K562 (cell line): ENCODE results near the gene IFNGR2.

ENCODE experiments used
- CREB1 ChIP-seq, 2 experiments: sonication (generic) in 1 of 2; formaldehyde crosslinking in 1 of 2; IDR thresholded peaks; 2 replicates each; pipeline versions ENCODE4 v1.6.1 to v1.8.0; 2012 to 2022; ENCODE audit warnings: inconsistent platforms in 1 of 2, mild to moderate bottlenecking in 1 of 2, missing genetic modification reagents in 1 of 2, moderate library complexity in 1 of 2
- CTCF ChIP-seq, 3 experiments: IDR thresholded peaks in 2 of 3; conservative IDR thresholded peaks in 1 of 3; 2 replicates each; pipeline ENCODE4 v1.5.1; 2011 to 2012; ENCODE audit warnings: low read length in 3 of 3, mild to moderate bottlenecking in 3 of 3, control low read depth in 2 of 3, improper control_type of control experiment in 1 of 3, inconsistent platforms in 1 of 3, low read depth in 1 of 3, mixed read lengths in 1 of 3, moderate library complexity in 1 of 3; ENCODE audit not compliant: insufficient read depth in 2 of 3
- JUND ChIP-seq, 2 experiments: IDR thresholded peaks; 2 replicates in 1 of 2; 3 replicates in 1 of 2; pipeline ENCODE4 v1.6.1; 2011; ENCODE audit warnings: borderline replicate concordance in 2 of 2, low read depth in 2 of 2, low read length in 2 of 2, improper control_type of control experiment in 1 of 2, missing biosample characterization in 1 of 2, missing genetic modification characterization in 1 of 2, missing genetic modification reagents in 1 of 2
- NR1H2 ChIP-seq: sonication (generic); formaldehyde crosslinking; IDR thresholded peaks from 2 replicates; pipeline ENCODE4 v1.4.0; 2020; ENCODE audit warnings: mild to moderate bottlenecking, missing genetic modification reagents
- PHF20 ChIP-seq: fragments of 450-650 bp; IDR thresholded peaks from 2 replicates; pipeline ENCODE4 v1.6.1; 2018; ENCODE audit not compliant: partially characterized antibody
- RBM14 ChIP-seq: fragments of 200-400 bp; formaldehyde crosslinking; IDR thresholded peaks from 2 replicates; pipeline ENCODE4 v1.6.1; 2018; ENCODE audit warnings: low read depth, mild to moderate bottlenecking, low read length, moderate library complexity, borderline replicate concordance; ENCODE audit not compliant: insufficient read depth
- SREBF1 ChIP-seq: fragments of 150-350 bp; IDR thresholded peaks from 2 replicates; pipeline ENCODE4 v1.6.1; 2014; ENCODE audit warnings: antibody characterized with exemption, low read depth, low read length, borderline replicate concordance
- TOE1 ChIP-seq, 2 experiments: fragments of 450-650 bp in 1 of 2; sonication (generic) in 1 of 2; formaldehyde crosslinking in 1 of 2; IDR thresholded peaks; 2 replicates each; pipeline versions ENCODE4 v1.7.1 to v1.8.0; 2016 to 2022; ENCODE audit warnings: borderline replicate concordance in 2 of 2, mild to moderate bottlenecking in 2 of 2, antibody characterized with exemption in 1 of 2, inconsistent platforms in 1 of 2, low read depth in 1 of 2, missing genetic modification reagents in 1 of 2, moderate library complexity in 1 of 2
- ZNF263 ChIP-seq: sonication (generic); formaldehyde crosslinking; IDR thresholded peaks from 2 replicates; pipeline ENCODE4 v1.8.0; 2022; ENCODE audit warnings: mild to moderate bottlenecking, missing genetic modification reagents, borderline replicate concordance
- ZNF3 ChIP-seq: fragments of 250-450 bp; sonication (Bioruptor Pico); IDR thresholded peaks from 2 replicates; pipeline ENCODE4 v1.5.0; 2021; ENCODE audit warnings: mild to moderate bottlenecking, moderate library complexity
- TF ChIP-seq, protein P1 (sequence below), 2 experiments: fragments of 450-650 bp; formaldehyde crosslinking in 1 of 2; IDR thresholded peaks; 2 replicates each; pipeline versions ENCODE4 v1.4.0 to v1.6.1; 2014 to 2020; ENCODE audit warnings: mild to moderate bottlenecking in 2 of 2, borderline replicate concordance in 1 of 2, low read depth in 1 of 2
- TF ChIP-seq, protein P2 (sequence below): sonication (generic); formaldehyde crosslinking; IDR thresholded peaks from 2 replicates; pipeline ENCODE4 v1.8.1; 2023; ENCODE audit warnings: mild to moderate bottlenecking, missing genetic modification reagents

- TF ChIP-seq ZNF3 (CRISPR knock-in tag) (no peak), TOE1 (IDR thresholded peaks at IDR 0.05; ENCODE audit: borderline replicate concordance) (no peak), TOE1 (CRISPR knock-in tag; IDR thresholded peaks at IDR 0.05; ENCODE audit: borderline replicate concordance, low read depth) (no peak), CTCF (IDR thresholded peaks at IDR 0.05 in 2 of 3, conservative IDR thresholded peaks at IDR 0.05 in 1 of 3; ENCODE audit: insufficient read depth in 2 of 3, low read depth in 1 of 3, low read length in 3 of 3) (no peak), ZNF263 (no peak), JUND (IDR thresholded peaks at IDR 0.05; ENCODE audit: borderline replicate concordance, low read depth, low read length) (no peak), JUND (tag; IDR thresholded peaks at IDR 0.05; ENCODE audit: borderline replicate concordance, low read depth, low read length) (no peak), RBM14 (no peak), NR1H2 (no peak), SREBF1 (no peak), PHF20 (no peak), CREB1 (IDR thresholded peaks at IDR 0.05) (no peak), CREB1 (CRISPR knock-in tag; IDR thresholded peaks at IDR 0.05) (no peak)
- TF ChIP-seq, protein P1, sequence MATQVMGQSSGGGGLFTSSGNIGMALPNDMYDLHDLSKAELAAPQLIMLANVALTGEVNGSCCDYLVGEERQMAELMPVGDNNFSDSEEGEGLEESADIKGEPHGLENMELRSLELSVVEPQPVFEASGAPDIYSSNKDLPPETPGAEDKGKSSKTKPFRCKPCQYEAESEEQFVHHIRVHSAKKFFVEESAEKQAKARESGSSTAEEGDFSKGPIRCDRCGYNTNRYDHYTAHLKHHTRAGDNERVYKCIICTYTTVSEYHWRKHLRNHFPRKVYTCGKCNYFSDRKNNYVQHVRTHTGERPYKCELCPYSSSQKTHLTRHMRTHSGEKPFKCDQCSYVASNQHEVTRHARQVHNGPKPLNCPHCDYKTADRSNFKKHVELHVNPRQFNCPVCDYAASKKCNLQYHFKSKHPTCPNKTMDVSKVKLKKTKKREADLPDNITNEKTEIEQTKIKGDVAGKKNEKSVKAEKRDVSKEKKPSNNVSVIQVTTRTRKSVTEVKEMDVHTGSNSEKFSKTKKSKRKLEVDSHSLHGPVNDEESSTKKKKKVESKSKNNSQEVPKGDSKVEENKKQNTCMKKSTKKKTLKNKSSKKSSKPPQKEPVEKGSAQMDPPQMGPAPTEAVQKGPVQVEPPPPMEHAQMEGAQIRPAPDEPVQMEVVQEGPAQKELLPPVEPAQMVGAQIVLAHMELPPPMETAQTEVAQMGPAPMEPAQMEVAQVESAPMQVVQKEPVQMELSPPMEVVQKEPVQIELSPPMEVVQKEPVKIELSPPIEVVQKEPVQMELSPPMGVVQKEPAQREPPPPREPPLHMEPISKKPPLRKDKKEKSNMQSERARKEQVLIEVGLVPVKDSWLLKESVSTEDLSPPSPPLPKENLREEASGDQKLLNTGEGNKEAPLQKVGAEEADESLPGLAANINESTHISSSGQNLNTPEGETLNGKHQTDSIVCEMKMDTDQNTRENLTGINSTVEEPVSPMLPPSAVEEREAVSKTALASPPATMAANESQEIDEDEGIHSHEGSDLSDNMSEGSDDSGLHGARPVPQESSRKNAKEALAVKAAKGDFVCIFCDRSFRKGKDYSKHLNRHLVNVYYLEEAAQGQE (IDR thresholded peaks at IDR 0.05; ENCODE audit: borderline replicate concordance) = no peak
- TF ChIP-seq, protein P1 (CRISPR knock-in tag; IDR thresholded peaks at IDR 0.05; ENCODE audit: low read depth) = no peak
- TF ChIP-seq, protein P2, sequence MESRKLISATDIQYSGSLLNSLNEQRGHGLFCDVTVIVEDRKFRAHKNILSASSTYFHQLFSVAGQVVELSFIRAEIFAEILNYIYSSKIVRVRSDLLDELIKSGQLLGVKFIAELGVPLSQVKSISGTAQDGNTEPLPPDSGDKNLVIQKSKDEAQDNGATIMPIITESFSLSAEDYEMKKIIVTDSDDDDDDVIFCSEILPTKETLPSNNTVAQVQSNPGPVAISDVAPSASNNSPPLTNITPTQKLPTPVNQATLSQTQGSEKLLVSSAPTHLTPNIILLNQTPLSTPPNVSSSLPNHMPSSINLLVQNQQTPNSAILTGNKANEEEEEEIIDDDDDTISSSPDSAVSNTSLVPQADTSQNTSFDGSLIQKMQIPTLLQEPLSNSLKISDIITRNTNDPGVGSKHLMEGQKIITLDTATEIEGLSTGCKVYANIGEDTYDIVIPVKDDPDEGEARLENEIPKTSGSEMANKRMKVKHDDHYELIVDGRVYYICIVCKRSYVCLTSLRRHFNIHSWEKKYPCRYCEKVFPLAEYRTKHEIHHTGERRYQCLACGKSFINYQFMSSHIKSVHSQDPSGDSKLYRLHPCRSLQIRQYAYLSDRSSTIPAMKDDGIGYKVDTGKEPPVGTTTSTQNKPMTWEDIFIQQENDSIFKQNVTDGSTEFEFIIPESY (CRISPR knock-in tag) = no peak; the same call in 1 of the 2 replicates
Measured at GRCh38 chr21:33402001-33402979, 923 bp upstream of the IFNGR2 start.
